22Rv1 (cell line): ENCODE measurements around the gene VWF.

Experiments
- ZFX ChIP-seq: fragments of 450-650 bp; IDR thresholded peaks from 2 replicates; pipeline ENCODE4 v1.6.1; 2017; ENCODE audit warnings: antibody characterized with exemption, borderline replicate concordance
- TF ChIP-seq, protein P1 (sequence below): fragments of 450-650 bp; IDR thresholded peaks from 2 replicates; pipeline ENCODE4 v1.5.1; 2017; ENCODE audit warnings: mild to moderate bottlenecking

DNA sequence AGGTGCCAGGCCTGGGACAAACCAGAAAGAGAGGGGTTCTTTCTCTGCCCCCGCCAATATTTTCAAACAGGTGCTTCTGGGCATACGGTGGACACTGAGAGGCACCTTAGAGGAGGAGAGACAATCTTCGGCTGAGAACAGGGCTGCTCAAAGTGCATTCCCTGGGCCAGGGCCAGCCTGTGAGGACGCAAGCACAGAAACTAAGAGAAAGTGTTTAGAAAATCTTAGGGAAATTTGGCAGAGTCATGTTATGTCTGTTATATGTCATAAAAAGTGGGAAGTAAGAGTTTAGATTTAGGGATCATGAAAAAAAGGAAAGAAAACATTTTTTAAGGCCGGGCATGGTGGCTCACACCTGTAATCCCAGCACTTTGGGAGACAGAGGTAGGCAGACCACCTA is 83.7 kb downstream of the VWF start:
- no peak for TF ChIP-seq ZFX
- TF ChIP-seq, protein P1, sequence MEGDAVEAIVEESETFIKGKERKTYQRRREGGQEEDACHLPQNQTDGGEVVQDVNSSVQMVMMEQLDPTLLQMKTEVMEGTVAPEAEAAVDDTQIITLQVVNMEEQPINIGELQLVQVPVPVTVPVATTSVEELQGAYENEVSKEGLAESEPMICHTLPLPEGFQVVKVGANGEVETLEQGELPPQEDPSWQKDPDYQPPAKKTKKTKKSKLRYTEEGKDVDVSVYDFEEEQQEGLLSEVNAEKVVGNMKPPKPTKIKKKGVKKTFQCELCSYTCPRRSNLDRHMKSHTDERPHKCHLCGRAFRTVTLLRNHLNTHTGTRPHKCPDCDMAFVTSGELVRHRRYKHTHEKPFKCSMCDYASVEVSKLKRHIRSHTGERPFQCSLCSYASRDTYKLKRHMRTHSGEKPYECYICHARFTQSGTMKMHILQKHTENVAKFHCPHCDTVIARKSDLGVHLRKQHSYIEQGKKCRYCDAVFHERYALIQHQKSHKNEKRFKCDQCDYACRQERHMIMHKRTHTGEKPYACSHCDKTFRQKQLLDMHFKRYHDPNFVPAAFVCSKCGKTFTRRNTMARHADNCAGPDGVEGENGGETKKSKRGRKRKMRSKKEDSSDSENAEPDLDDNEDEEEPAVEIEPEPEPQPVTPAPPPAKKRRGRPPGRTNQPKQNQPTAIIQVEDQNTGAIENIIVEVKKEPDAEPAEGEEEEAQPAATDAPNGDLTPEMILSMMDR: no peak
